22Rv1 (cell line): ENCODE data around the gene FRAT2.

ENCODE experiments used
- CTCF ChIP-seq: fragments of 450-650 bp; IDR thresholded peaks from 2 replicates; pipeline ENCODE4 v1.5.1; 2017; ENCODE audit warnings: mild to moderate bottlenecking
- ZFX ChIP-seq: fragments of 450-650 bp; IDR thresholded peaks from 2 replicates; pipeline ENCODE4 v1.6.1; 2017; ENCODE audit warnings: antibody characterized with exemption, borderline replicate concordance

- TF ChIP-seq CTCF (no peak), ZFX (no peak)
These were observed 47.1 kb upstream of the FRAT2 start for GRCh38 chr10:97381626-97382025.
